ENCODE measurements around the gene RAD51D.
A peak's percentile ranks its signal among the peaks of the same experiment; 100 is the strongest.

GRCh38 chr17:35063514-35064223 lies 56.0 kb downstream of the RAD51D start, which contains the start of gene RFFL:
- TF ChIP-seq, protein P1, sequence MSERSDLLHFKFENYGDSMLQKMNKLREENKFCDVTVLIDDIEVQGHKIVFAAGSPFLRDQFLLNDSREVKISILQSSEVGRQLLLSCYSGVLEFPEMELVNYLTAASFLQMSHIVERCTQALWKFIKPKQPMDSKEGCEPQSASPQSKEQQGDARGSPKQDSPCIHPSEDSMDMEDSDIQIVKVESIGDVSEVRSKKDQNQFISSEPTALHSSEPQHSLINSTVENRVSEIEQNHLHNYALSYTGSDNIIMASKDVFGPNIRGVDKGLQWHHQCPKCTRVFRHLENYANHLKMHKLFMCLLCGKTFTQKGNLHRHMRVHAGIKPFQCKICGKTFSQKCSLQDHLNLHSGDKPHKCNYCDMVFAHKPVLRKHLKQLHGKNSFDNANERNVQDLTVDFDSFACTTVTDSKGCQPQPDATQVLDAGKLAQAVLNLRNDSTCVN (tag by site-specific recombination; optimal IDR thresholded peaks at IDR 0.05): no peak
- TF ChIP-seq, protein P2, sequence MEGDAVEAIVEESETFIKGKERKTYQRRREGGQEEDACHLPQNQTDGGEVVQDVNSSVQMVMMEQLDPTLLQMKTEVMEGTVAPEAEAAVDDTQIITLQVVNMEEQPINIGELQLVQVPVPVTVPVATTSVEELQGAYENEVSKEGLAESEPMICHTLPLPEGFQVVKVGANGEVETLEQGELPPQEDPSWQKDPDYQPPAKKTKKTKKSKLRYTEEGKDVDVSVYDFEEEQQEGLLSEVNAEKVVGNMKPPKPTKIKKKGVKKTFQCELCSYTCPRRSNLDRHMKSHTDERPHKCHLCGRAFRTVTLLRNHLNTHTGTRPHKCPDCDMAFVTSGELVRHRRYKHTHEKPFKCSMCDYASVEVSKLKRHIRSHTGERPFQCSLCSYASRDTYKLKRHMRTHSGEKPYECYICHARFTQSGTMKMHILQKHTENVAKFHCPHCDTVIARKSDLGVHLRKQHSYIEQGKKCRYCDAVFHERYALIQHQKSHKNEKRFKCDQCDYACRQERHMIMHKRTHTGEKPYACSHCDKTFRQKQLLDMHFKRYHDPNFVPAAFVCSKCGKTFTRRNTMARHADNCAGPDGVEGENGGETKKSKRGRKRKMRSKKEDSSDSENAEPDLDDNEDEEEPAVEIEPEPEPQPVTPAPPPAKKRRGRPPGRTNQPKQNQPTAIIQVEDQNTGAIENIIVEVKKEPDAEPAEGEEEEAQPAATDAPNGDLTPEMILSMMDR (tag by site-specific recombination; IDR thresholded peaks at IDR 0.05): peak; percentile 69; the same call in 1 of the 2 replicates
- TF ChIP-seq ZNF248 (tag by site-specific recombination; IDR thresholded peaks at IDR 0.05) (no peak), ZNF23 (tag by site-specific recombination; IDR thresholded peaks at IDR 0.05; ENCODE audit: borderline replicate concordance) (no peak), ZNF549 (tag by site-specific recombination; IDR thresholded peaks at IDR 0.05) (no peak), ZBTB8A (tag by site-specific recombination; IDR thresholded peaks at IDR 0.05) (peak; percentile 82), ZNF48 (tag by site-specific recombination; IDR thresholded peaks at IDR 0.05) (no peak), RBAK (tag by site-specific recombination; IDR thresholded peaks at IDR 0.05) (no peak), YY1 (tag by site-specific recombination; IDR thresholded peaks at IDR 0.05) (no peak; the same call in 1 of the 2 replicates)
- TF ChIP-seq, protein P3, sequence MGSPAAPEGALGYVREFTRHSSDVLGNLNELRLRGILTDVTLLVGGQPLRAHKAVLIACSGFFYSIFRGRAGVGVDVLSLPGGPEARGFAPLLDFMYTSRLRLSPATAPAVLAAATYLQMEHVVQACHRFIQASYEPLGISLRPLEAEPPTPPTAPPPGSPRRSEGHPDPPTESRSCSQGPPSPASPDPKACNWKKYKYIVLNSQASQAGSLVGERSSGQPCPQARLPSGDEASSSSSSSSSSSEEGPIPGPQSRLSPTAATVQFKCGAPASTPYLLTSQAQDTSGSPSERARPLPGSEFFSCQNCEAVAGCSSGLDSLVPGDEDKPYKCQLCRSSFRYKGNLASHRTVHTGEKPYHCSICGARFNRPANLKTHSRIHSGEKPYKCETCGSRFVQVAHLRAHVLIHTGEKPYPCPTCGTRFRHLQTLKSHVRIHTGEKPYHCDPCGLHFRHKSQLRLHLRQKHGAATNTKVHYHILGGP (tag by site-specific recombination; IDR thresholded peaks at IDR 0.05): no peak
